Upper lobe of left lung (tissue), 4 donors: Measurements from ENCODE around the gene PLXND1.

ENCODE experiments used
- CTCF ChIP-seq, 6 experiments: fragments of 450-650 bp in 4 of 6; fragments of 200-600 bp in 2 of 6; sonication (generic) in 2 of 6; IDR thresholded peaks; one replicate each; pipeline ENCODE4 v1.5.1; 2016 to 2019; ENCODE audit warnings: antibody characterized with exemption in 6 of 6
- POLR2A ChIP-seq, 4 donors: fragments of 450-650 bp; IDR thresholded peaks; one replicate each; pipeline ENCODE4 v1.5.1; 2016 to 2017; ENCODE audit warnings: antibody characterized with exemption in 4 of 4, mild to moderate bottlenecking in 2 of 4

- TF ChIP-seq CTCF (IDR thresholded peaks at IDR 0.05), result no peak
- no peak for TF ChIP-seq POLR2A (IDR thresholded peaks at IDR 0.05)
These were observed 91.9 kb downstream of the PLXND1 start for GRCh38 chr3:129514563-129514962.
